Mammary epithelial cell (primary cell): ENCODE measurements around the gene TMEM114.

Experiments used
- CTCF ChIP-seq, 2 donors: IDR thresholded peaks in 1 of 2; conservative IDR thresholded peaks in 1 of 2; 2 replicates each; pipeline ENCODE4 v1.5.1; 2011 to 2012; ENCODE audit warnings: inconsistent platforms in 2 of 2, low read length in 2 of 2, mild to moderate bottlenecking in 2 of 2, control low read depth in 1 of 2, low read depth in 1 of 2; ENCODE audit not compliant: insufficient read depth in 1 of 2; ENCODE audit errors: extremely low read depth in 1 of 2
- EZH2 ChIP-seq: IDR thresholded peaks from 2 replicates; pipeline ENCODE4 v1.6.1; 2012; ENCODE audit warnings: low read length, inconsistent platforms, borderline replicate concordance

GRCh38 chr16:8585857-8586256, 4.5 kb downstream of the TMEM114 start:
- TF ChIP-seq CTCF (conservative IDR thresholded peaks at IDR 0.05 in 1 of 2, IDR thresholded peaks at IDR 0.05 in 1 of 2; ENCODE audit: extremely low read depth in 1 of 2, insufficient read depth in 1 of 2, low read depth in 1 of 2, low read length in 2 of 2) = no peak
- TF ChIP-seq EZH2 = no peak
